Fibroblast of lung (primary cell): Measurements from ENCODE around the gene HOXD9. TPM values are rescaled to one million over a fixed set of nuclear protein-coding genes. Genes with fewer than 3 reads are reported as not detected.

ENCODE experiments used
- DNase-seq, 2 donors: peaks; one replicate each; pipeline versions ENCODE4 v3.0.0 to v3.0.0-alpha.2; 2010; ENCODE audit warnings: low read depth in 2 of 2
- H2AFZ ChIP-seq: 2 replicates; pipeline ENCODE4 v1.5.1; 2012; ENCODE audit warnings: low read length, control low read depth, inconsistent platforms
- H3K27ac ChIP-seq: 2 replicates; pipeline ENCODE4 v1.5.1; 2011; ENCODE audit warnings: low read length, control low read depth; ENCODE audit not compliant: insufficient read depth
- H3K27me3 ChIP-seq: 2 replicates; pipeline ENCODE4 v1.5.1; 2011; ENCODE audit warnings: mild to moderate bottlenecking, low read length; ENCODE audit not compliant: control insufficient read depth, insufficient read depth
- H3K36me3 ChIP-seq: 2 replicates; pipeline ENCODE4 v1.5.1; 2011; ENCODE audit warnings: low read length; ENCODE audit not compliant: control insufficient read depth, insufficient read depth
- H3K4me1 ChIP-seq: 2 replicates; pipeline ENCODE4 v1.5.1; 2011; ENCODE audit warnings: low read length; ENCODE audit not compliant: control insufficient read depth, insufficient read depth; ENCODE audit errors: extremely low read depth
- H3K4me2 ChIP-seq: 2 replicates; pipeline ENCODE4 v1.5.1; 2011; ENCODE audit warnings: low read length, control low read depth; ENCODE audit not compliant: insufficient read depth; ENCODE audit errors: extremely low read depth
- H3K4me3 ChIP-seq, 4 experiments: fragments of 200-600 bp in 1 of 4; sonication (generic) in 1 of 4; replicated peaks in 1 of 4; 2 replicates each; pipeline ENCODE4 v1.5.1; 2011 to 2016; ENCODE audit warnings: low read length in 4 of 4, low read depth in 3 of 4, mild to moderate bottlenecking in 3 of 4, control low read depth in 2 of 4, inconsistent platforms in 1 of 4, mixed read lengths in 1 of 4; ENCODE audit not compliant: insufficient read depth in 1 of 4; ENCODE audit errors: control extremely low read depth in 1 of 4
- H3K79me2 ChIP-seq: 2 replicates; pipeline ENCODE4 v1.5.1; 2012; ENCODE audit warnings: mild to moderate bottlenecking, low read length, inconsistent platforms; ENCODE audit not compliant: control insufficient read depth, insufficient read depth
- H3K9ac ChIP-seq: 2 replicates; pipeline ENCODE4 v1.5.1; 2011; ENCODE audit warnings: mild to moderate bottlenecking, low read length, control low read depth; ENCODE audit not compliant: insufficient read depth
- H3K9me3 ChIP-seq: 2 replicates; pipeline ENCODE4 v1.5.1; 2012; ENCODE audit warnings: low read depth, low read length; ENCODE audit not compliant: control insufficient read depth, insufficient read depth
- H4K20me1 ChIP-seq: 2 replicates; pipeline ENCODE4 v1.5.1; 2011; ENCODE audit warnings: low read length; ENCODE audit not compliant: control insufficient read depth, insufficient read depth; ENCODE audit errors: extremely low read depth
- EZH2 ChIP-seq: IDR thresholded peaks from 2 replicates; pipeline ENCODE4 v1.5.1; 2012; ENCODE audit warnings: low read length, control low read depth, mild to moderate bottlenecking; ENCODE audit errors: missing control alignments
- polyA plus RNA-seq, 2 donors: library from polyadenylated mRNA; depleted of rRNA in 1 of 2; stranded (reverse) in 1 of 2; unstranded in 1 of 2; fragments of >200 nt; gene quantifications; 2 replicates each; pipeline ENCODE4 v1.2.1, GENCODE V29; 2011 to 2012; ENCODE audit warnings: missing spikeins in 1 of 2
- total RNA-seq: library from RNA; depleted of rRNA; stranded (reverse); fragments of >200 nt; gene quantifications from 2 replicates; pipeline ENCODE4 v1.2.1, GENCODE V29; 2014
- TF ChIP-seq, protein P1 (sequence below), 2 donors: IDR thresholded peaks in 1 of 2; conservative IDR thresholded peaks in 1 of 2; 1 replicate in 1 of 2; 2 replicates in 1 of 2; pipeline ENCODE4 v1.5.1; 2011 to 2012; ENCODE audit warnings: low read length in 2 of 2, control low read depth in 1 of 2, inconsistent platforms in 1 of 2, low read depth in 1 of 2, mild to moderate bottlenecking in 1 of 2

Gene HOXD9
- total and polyA plus RNA-seq, 2 donors (not counting 1 experiment from before 2014, with no cell fraction given) = not detected

- H3K4me2 ChIP-seq = no peak overlapping the region
- TF ChIP-seq, protein P1, sequence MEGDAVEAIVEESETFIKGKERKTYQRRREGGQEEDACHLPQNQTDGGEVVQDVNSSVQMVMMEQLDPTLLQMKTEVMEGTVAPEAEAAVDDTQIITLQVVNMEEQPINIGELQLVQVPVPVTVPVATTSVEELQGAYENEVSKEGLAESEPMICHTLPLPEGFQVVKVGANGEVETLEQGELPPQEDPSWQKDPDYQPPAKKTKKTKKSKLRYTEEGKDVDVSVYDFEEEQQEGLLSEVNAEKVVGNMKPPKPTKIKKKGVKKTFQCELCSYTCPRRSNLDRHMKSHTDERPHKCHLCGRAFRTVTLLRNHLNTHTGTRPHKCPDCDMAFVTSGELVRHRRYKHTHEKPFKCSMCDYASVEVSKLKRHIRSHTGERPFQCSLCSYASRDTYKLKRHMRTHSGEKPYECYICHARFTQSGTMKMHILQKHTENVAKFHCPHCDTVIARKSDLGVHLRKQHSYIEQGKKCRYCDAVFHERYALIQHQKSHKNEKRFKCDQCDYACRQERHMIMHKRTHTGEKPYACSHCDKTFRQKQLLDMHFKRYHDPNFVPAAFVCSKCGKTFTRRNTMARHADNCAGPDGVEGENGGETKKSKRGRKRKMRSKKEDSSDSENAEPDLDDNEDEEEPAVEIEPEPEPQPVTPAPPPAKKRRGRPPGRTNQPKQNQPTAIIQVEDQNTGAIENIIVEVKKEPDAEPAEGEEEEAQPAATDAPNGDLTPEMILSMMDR (conservative IDR thresholded peaks at IDR 0.05 in 1 of 2, IDR thresholded peaks at IDR 0.05 in 1 of 2; ENCODE audit: low read depth in 1 of 2, low read length in 2 of 2) = no peak
- H4K20me1 ChIP-seq = no peaks in the 10 kb centered on the region
- no peak overlapping the region for H3K27ac ChIP-seq
- no peak overlapping the region for H3K9ac ChIP-seq
- no peaks in the 10 kb centered on the region for H3K9me3 ChIP-seq
- H2AFZ ChIP-seq = no peak overlapping the region
- no peak for DNase-seq
- H3K27me3 ChIP-seq = peaks cover 86% of the 10 kb centered on the region
- no peaks in the 10 kb centered on the region for H3K36me3 ChIP-seq
- no peaks in the 10 kb centered on the region for H3K4me1 ChIP-seq
- H3K4me3 ChIP-seq = no peak overlapping the region
- H3K79me2 ChIP-seq = no peaks in the 10 kb centered on the region
Measured at GRCh38 chr2:176084611-176085119, 37.9 kb upstream of the HOXD9 start.

DNA sequence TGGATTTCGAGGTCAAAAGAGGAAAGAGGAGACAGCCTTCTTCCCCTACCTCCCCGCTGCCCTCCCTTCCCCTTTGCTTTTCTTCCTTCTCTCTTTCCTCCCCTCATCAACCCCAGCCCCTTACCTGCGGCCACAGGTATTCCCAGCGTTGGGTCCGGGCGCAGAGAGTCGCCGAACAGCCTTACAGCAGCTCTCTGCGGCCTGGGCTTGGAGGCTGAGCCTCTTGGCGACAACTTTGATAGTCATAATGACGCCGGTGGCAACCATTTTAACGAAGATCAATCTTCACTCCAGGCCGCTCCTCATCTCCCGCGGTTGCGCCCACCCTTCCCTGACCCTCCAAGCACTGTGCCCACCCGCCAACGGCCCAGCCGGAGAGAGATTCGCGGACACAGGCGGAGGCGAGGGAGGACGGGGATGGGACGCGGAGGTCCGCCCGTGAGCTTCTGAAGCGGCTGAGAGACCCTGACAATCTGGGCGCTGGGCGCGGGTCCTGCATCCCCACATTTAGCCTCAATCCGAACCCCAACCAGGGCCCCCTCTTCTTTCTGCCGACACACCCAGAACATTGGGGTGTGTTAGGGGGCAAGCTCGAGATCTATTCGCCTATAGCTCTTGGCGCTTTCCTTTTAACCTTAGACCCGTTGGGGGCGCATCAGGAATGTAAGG, 37.3 kb upstream of the HOXD9 start:
- Histone ChIP-seq H4K20me1 (no peaks in the 10 kb centered on the region), H2AFZ (no peak overlapping the region), H3K27ac (no peak overlapping the region), H3K4me3 (no peak overlapping the region), H3K36me3 (no peaks in the 10 kb centered on the region), H3K27me3 (peaks cover 90% of the 10 kb centered on the region), H3K4me2 (no peak overlapping the region), H3K4me1 (no peaks in the 10 kb centered on the region), H3K9ac (no peak overlapping the region), H3K9me3 (no peaks in the 10 kb centered on the region), H3K79me2 (no peaks in the 10 kb centered on the region)
- DNase-seq = no peak
- TF ChIP-seq EZH2 = peak; percentile 85
- TF ChIP-seq, protein P1 (conservative IDR thresholded peaks at IDR 0.05 in 1 of 2, IDR thresholded peaks at IDR 0.05 in 1 of 2; ENCODE audit: low read depth in 1 of 2, low read length in 2 of 2) = no peak

GRCh38 chr2:176085861-176086771, 36.4 kb upstream of the HOXD9 start:
- Histone ChIP-seq H2AFZ (no peak overlapping the region), H3K27ac (no peak overlapping the region), H3K4me3 (no peak overlapping the region), H3K9ac (no peak overlapping the region), H3K4me1 (no peaks in the 10 kb centered on the region), H4K20me1 (no peaks in the 10 kb centered on the region), H3K4me2 (no peak overlapping the region), H3K27me3 (peaks cover 89% of the 10 kb centered on the region), H3K36me3 (no peaks in the 10 kb centered on the region), H3K79me2 (no peaks in the 10 kb centered on the region), H3K9me3 (no peaks in the 10 kb centered on the region)
- peak; percentile 25 to 39 for DNase-seq
- peak; percentile 63 for TF ChIP-seq EZH2
- TF ChIP-seq, protein P1 (conservative IDR thresholded peaks at IDR 0.05 in 1 of 2, IDR thresholded peaks at IDR 0.05 in 1 of 2; ENCODE audit: low read depth in 1 of 2, low read length in 2 of 2) = peak; percentile 41 to 57
